Activated T-cell treated with anti-CD3 and anti-CD28 coated beads, Interleukin-2, amount 50 U/mL, for 1 hour (primary cell): ENCODE results near the gene PFAS.

ENCODE experiments used
- DNase-seq: peaks from one replicate; pipeline ENCODE4 v3.0.0-alpha.2; 2020

PFAS gene

DNA sequence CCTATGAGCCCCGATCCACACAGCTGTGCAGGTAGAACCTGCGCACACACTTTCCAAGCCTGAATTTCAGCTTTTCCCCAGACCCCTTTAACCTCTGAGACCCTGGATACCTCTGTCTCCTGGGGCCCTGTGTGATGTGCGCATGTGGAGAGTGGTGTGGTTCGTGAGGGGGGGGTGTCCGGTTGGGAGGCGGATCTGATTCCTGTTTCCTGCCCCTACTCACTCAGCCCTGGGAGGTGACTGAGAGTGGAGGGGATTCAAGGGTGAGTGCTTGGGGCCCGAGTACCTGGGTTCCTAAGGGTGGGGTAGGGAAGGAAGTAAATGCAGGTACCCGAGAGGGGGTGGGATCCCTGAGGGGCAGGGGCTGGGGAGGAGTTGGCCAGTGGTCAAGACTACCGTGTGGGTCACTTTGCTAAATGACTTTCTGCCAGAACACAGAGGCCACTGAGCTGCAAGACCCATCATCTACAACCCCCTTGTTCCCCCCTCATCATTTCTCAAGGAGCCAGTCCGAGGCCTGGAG lies 61.6 kb downstream of the PFAS start:
- DNase-seq: no peak

DNA sequence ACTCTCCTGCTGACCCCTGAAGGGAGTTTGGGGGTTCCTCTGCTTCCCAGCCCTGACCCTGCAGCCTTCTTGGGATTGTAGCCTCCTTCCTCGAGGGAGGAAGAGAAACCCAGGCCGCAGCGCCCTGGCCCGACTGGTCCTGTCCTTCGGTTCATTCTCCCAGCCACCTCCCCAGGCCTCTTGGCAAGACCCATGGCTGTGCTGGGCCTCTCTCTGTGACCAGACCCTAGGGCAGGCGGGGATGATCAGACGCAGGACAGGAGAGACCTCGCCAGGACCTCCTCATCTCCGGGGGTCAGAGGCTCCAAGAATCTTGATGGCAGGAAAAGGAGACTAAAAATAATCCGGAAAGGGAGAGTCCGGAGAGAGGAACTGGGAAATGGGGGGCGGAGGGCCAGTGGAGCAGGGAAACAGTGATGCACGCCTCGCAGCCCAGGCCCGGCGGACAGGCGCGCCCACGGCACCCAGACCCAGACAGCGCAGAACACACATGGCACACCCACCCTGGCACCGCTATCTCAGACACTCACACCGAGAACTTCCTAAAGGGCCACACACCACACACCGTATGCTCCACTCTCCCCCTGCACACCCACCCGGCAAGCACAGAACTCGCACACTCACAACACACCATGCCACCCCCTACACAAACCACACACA lies 62.2 kb downstream of the PFAS start:
- no peak for DNase-seq

DNA sequence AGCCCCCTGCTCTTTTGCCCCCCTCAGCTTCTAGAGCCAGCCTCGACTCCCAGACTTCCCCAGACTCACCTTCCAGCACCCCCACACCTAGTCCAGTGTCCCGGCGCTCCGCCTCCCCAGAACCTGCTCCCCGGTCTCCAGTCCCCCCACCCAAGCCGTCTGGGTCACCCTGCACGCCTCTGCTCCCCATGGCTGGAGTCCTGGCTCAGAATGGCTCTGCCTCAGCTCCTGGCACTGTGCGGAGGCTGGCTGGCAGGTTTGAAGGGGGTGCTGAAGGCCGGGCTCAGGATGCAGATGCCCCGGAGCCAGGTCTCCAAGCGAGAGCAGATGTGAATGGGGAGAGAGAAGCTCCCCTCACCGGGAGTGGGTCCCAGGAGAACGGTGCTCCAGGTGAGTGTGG lies 63.2 kb downstream of the PFAS start:
- DNase-seq: no peak

DNA sequence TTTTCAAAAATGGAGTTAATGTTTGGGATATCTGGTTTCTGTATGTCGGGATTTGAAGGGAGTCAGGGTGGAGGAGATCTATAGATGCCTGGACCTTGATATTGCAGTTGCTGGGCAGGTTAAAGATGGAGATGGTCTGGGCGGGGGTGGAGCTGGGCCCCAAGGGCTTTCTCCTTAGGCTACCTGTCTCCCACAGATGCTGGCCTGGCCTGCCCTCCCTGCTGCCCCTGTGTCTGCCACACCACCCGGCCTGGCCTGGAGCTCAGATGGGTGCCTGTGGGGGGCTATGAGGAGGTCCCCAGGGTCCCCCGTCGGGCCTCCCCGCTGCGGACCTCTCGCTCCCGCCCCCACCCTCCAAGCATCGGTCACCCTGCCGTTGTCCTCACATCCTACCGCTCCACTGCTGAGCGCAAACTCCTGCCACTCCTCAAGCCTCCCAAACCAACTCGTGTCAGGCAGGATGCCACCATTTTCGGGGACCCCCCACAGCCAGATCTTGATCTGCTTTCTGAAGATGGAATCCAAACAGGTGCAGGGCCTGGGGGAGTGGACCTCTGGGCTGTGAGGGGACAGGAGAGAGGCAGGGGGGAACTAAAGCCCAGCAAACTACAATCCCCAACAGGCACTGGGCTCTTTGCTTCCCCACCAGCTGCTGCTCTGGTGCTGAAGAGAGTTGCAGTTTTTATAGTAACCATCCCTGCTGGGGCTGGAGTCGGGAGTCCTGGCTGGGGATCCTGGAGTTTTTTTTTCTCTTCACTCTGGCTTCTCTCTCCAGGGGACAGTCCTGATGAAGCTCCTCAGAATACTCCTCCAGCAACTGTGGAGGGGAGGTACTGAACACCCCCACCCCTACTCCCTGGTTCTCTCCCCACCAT lies 63.9 kb downstream of the PFAS start:
- no peak for DNase-seq

DNA sequence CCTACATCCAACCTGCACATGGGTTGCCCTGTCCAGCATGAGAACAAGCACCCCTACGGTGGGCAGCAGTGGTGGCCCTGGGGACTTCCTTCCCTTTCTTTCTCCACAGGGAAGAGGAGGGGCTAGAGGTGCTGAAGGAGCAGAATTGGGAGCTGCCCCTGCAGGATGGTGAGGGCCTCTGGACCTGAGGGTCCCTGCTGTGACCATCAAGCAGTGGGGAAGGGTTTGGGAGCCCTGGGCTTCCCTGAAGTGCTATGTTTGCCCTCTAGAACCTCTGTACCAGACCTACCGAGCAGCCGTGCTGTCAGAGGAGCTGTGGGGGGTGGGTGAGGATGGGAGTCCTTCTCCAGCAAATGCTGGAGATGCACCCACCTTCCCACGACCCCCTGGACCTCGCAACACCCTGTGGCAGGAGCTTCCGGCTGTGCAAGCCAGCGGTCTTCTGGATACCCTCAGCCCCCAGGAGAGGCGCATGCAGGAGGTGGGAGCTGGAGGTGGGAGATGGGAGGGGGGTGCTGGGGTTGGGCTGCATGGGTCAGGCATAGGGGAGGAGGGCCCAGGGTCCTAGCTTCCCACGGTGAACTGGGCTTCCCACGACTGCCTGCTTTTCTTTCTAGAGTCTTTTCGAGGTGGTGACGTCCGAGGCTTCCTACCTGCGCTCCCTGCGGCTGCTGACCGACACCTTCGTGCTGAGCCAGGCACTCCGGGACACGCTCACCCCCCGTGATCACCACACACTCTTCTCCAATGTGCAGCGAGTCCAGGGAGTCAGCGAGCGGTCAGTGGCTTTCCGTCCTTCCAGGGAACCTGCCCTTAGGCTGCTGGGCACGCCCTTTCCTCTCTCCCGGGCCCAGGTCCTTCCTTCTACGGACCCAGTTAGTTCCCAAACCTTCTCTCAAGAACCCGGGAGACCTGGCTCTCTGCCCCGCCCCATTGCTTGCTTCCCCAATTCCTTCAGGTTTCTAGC lies 66.0 kb downstream of the PFAS start:
- DNase-seq: no peak

DNA sequence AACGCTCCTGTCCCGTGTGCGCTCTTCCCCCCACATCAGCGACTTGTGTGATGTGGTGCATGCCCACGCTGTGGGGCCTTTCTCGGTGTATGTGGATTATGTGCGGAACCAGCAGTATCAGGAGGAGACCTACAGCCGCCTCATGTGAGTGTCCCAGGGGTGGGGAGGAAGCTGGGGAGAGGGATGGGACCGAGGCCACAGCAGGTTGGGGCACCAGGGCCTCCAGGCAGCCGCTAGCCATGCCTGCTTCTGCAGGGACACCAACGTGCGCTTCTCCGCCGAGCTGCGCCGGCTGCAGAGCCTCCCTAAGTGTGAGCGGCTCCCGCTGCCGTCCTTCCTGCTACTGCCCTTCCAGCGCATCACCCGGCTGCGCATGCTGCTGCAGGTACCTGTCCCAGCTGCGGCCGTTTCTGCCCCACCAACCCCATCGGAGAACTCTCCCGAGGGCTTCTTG lies 66.7 kb downstream of the PFAS start:
- DNase-seq: no peak

DNA sequence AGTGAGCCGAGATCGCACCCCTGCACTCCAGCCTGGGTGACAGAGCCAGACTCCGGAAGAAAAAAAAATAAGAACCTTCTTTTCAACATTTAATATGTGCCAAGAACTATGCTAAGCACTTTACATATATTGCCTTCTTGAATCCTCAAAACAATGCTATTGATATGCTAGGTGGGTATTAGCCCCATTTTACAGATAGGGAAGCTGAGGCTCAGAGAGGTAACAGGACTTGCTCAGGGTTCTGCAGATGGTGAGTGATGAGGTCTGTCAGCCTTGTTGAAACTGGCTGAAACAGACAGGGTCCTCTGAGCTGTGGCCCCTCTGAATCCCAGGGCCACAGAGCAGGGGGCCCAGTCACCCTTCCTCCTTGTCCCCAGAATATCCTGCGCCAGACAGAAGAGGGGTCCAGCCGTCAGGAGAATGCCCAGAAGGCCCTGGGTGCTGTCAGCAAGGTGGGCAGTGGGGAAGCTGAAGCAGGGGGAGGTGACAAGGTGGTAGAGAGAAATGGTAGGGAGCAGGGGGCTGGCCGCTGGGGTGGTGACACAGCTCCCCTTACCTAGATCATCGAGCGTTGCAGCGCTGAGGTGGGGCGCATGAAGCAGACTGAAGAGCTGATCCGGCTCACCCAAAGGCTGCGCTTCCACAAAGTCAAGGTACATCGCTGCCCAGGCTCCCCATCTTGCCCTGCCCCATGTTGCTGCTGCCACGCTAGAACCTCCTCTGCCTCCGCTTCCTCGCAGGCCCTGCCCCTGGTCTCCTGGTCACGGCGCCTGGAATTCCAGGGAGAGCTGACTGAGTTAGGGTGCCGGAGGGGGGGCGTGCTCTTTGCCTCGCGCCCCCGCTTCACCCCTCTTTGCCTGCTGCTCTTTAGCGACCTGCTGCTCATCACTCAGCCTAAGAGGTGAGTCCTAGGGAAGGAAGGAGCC lies 69.2 kb downstream of the PFAS start:
- no peak for DNase-seq
